ENCODE measurements around the gene NPBWR2. TPM values are rescaled to one million over a fixed set of nuclear protein-coding genes. Genes with fewer than 3 reads are reported as not detected.

The NPBWR2 gene, protein sequence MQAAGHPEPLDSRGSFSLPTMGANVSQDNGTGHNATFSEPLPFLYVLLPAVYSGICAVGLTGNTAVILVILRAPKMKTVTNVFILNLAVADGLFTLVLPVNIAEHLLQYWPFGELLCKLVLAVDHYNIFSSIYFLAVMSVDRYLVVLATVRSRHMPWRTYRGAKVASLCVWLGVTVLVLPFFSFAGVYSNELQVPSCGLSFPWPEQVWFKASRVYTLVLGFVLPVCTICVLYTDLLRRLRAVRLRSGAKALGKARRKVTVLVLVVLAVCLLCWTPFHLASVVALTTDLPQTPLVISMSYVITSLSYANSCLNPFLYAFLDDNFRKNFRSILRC
- polyA plus RNA-seq (2012; ENCODE audit: insufficient read length, low read depth) = not detected

DNA sequence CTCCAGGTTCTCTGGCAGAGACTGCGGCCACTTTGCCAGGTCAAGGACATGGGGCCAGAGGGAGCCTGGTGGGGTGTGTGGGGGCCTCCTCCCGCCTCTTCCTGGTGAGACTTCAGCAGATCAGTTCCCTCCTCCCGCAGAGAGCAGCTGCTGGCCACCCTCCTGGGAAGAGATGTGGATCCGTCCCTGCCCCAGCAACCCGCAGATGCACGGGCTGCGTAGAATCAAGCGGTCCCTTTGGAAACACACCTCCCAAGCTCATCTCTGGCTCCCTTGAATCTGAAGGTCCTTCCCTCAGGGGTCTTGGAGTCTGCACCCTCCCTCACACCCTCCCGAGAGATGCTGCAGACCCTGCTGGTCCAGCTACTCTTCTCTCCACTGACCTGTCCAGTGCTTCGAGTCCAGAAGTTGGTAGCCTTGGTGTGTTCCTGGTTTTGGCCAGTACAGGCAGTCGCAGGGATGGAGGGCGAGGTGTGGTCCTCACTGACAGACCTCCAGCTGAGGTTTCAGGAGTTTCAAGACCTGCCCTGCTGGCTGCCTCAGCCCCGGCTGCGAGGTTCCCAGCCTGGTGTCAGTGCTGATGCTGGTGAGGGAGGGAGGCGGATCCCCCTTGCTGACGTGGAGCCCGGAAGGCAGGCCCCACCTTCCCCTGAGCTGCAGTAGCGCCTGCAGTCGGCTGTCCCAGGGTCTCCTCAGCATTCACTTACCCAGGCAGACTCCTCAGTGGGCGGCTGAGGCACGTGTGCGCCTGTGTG is at the start of gene NPBWR2:
Gene NPBWR2 (minus strand): TSS at position 585 of the 755 bp plus-strand sequence. CDS start 734 bp downstream, outside the sequence.
- no peak for TF ChIP-seq FOXP2 (optimal IDR thresholded peaks at IDR 0.05; ENCODE audit: borderline replicate concordance, extremely low read depth, extremely low read length, insufficient read depth)
- TF ChIP-seq SIN3A (IDR thresholded peaks at IDR 0.05; ENCODE audit: borderline replicate concordance, insufficient read depth, low read length) = no peak
- no peak for TF ChIP-seq TAF1 (IDR thresholded peaks at IDR 0.05; ENCODE audit: borderline replicate concordance, insufficient read depth, low read length)
- TF ChIP-seq POLR2AphosphoS5 (IDR thresholded peaks at IDR 0.05; ENCODE audit: low read depth, low read length) = no peak
- TF ChIP-seq, protein P1, sequence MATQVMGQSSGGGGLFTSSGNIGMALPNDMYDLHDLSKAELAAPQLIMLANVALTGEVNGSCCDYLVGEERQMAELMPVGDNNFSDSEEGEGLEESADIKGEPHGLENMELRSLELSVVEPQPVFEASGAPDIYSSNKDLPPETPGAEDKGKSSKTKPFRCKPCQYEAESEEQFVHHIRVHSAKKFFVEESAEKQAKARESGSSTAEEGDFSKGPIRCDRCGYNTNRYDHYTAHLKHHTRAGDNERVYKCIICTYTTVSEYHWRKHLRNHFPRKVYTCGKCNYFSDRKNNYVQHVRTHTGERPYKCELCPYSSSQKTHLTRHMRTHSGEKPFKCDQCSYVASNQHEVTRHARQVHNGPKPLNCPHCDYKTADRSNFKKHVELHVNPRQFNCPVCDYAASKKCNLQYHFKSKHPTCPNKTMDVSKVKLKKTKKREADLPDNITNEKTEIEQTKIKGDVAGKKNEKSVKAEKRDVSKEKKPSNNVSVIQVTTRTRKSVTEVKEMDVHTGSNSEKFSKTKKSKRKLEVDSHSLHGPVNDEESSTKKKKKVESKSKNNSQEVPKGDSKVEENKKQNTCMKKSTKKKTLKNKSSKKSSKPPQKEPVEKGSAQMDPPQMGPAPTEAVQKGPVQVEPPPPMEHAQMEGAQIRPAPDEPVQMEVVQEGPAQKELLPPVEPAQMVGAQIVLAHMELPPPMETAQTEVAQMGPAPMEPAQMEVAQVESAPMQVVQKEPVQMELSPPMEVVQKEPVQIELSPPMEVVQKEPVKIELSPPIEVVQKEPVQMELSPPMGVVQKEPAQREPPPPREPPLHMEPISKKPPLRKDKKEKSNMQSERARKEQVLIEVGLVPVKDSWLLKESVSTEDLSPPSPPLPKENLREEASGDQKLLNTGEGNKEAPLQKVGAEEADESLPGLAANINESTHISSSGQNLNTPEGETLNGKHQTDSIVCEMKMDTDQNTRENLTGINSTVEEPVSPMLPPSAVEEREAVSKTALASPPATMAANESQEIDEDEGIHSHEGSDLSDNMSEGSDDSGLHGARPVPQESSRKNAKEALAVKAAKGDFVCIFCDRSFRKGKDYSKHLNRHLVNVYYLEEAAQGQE (IDR thresholded peaks at IDR 0.05; ENCODE audit: insufficient read depth in 1 of 2, low read depth in 2 of 2, low read length in 2 of 2) = no peak

DNA sequence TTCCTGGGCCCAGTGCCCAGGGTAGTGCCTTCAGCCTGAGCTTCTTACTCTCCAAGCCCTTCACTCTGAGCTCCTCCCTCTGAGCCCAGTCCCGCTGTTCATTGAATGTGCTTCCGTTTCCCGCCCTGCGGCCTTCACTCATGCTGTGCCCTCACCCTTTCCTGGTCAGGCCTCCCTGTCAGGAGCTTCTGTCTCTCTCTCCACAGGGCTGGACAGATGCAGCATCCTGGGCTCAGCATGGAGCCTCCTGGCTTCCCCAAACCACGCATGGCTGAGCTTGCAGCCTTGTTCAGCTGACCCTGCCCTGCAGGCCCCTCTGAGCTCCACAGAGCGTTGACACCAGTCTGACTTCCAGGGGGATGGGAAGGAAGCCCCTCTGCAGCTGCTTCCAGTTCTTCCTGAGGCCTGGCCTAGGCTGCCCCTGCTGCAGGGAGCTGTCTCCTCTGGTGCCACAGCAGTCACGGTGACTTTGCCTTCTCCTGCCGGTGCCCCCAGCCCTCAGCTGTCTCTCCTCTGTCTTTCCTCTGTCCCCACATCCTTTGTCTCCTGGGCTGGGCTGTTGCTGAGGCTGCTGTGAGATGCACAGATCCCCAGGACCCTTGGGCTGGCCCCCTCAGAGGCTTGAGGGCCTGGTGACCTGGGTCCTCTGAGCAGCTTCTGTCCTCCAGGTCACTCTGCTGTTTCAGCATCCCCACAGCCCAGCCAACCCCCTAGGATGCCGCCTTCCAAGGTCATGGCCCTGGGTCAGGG is 48.9 kb upstream of the NPBWR2 start:
- TF ChIP-seq FOXP2 (optimal IDR thresholded peaks at IDR 0.05; ENCODE audit: borderline replicate concordance, extremely low read depth, extremely low read length, insufficient read depth) (no peak), SIN3A (IDR thresholded peaks at IDR 0.05; ENCODE audit: borderline replicate concordance, insufficient read depth, low read length) (no peak)
- TF ChIP-seq, protein P1 (IDR thresholded peaks at IDR 0.05; ENCODE audit: insufficient read depth in 1 of 2, low read depth in 2 of 2, low read length in 2 of 2) = peak in 1 of 2 experiments; percentile 42; a peak in 1 of 4 replicates

DNA sequence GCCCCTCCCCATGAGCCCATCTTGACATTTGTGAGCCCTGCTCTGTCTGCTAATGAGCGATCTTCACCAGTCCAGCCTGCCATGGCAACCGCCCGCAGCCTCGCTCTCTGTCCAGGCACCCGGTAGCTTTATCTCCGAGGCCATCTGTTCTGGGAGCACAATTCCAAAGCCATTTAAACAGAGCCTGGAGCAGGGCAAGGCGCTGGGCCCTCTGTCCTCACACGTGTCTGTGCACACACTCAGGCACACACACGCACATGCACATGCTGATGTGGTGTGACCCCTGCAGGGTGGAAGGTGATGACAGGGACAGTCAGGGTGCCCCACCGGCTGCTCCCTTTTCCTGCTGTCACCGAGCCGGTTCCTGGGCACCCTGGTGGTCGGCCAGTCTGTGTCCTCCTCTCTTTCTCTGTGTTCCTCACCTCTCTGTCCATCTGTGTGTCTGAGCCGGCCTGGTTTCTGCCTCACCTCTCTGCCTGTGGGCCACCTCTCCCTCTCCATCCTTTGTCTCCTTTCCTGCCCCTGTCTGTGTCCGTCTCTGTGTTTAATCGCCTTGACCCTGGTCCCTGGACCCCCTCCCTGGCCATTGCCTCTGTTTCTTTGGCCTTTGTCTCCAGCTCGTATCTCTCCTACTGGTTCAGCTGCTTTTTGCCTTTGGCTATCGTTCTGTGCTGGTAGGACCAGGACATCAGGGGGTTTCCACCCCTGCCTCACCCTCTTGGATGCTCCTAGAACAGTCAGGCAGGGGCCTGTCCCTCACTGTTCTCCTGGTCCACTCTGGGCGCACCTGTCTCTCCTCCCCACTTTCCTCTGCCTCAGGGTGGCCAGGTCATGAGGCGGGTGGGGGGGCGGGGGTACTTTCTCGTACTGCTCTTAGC is 48.1 kb upstream of the NPBWR2 start:
- TF ChIP-seq TAF1 (IDR thresholded peaks at IDR 0.05; ENCODE audit: borderline replicate concordance, insufficient read depth, low read length) = no peak
- TF ChIP-seq SIN3A (IDR thresholded peaks at IDR 0.05; ENCODE audit: borderline replicate concordance, insufficient read depth, low read length) = no peak
- TF ChIP-seq, protein P1 (IDR thresholded peaks at IDR 0.05; ENCODE audit: insufficient read depth in 1 of 2, low read depth in 2 of 2, low read length in 2 of 2) = no peak
- no peak for TF ChIP-seq FOXP2 (optimal IDR thresholded peaks at IDR 0.05; ENCODE audit: borderline replicate concordance, extremely low read depth, extremely low read length, insufficient read depth)

DNA sequence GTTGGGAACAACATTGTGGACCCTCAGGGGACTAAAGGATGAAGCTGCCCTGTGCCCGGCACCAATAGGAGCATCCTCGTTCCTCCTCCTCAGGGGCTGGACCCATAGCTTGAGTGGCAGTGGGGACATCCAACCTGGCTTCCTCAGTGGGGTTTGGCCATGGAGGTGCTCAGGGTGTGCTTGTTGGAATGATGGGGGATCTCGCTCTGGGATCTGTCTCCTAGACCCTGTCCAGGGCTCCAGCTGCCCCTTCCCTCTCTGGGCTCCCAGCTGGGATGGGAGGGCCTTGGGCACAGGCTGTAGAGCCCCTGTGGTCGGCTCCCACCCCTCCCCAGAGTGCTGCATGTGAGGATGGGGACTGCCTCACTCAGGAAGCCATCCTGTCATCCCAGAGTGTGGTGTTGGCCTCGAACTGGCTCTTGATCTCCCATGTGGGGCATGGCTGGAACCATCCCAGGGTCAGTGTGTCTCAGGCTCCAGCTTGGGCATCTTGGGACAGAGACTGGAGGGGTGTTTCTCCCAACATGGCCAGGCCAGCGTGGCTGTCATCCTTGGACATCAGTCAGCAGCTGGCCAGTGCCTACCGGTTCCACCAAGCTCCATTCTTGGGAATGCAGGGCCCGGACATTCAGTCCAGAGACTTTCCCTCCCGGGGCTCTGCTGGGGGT is 47.4 kb upstream of the NPBWR2 start:
- no peak for TF ChIP-seq TAF1 (IDR thresholded peaks at IDR 0.05; ENCODE audit: borderline replicate concordance, insufficient read depth, low read length)
- TF ChIP-seq FOXP2 (optimal IDR thresholded peaks at IDR 0.05; ENCODE audit: borderline replicate concordance, extremely low read depth, extremely low read length, insufficient read depth) = no peak
- no peak for TF ChIP-seq SIN3A (IDR thresholded peaks at IDR 0.05; ENCODE audit: borderline replicate concordance, insufficient read depth, low read length)
- TF ChIP-seq, protein P1 (IDR thresholded peaks at IDR 0.05; ENCODE audit: insufficient read depth in 1 of 2, low read depth in 2 of 2, low read length in 2 of 2) = no peak
- no peak for TF ChIP-seq POLR2AphosphoS5 (IDR thresholded peaks at IDR 0.05; ENCODE audit: low read depth, low read length)
